Parathyroid adenoma (tissue), 2 donors: Measurements from ENCODE around the gene MYCBPAP.
A peak's percentile ranks its signal among the peaks of the same experiment; 100 is the strongest.

Experiments
- H2AFZ ChIP-seq: fragments of 300-600 bp; sonication (generic); one replicate; pipeline ENCODE4 v1.7.0; 2017; ENCODE audit warnings: antibody characterized with exemption, mild to moderate bottlenecking
- H3K27ac ChIP-seq: fragments of 300-600 bp; sonication (generic); one replicate; pipeline ENCODE4 v1.7.0; 2017
- H3K27me3 ChIP-seq: fragments of 300-600 bp; sonication (generic); one replicate; pipeline ENCODE4 v1.7.0; 2017; ENCODE audit warnings: low read length; ENCODE audit not compliant: control insufficient read depth, insufficient read depth
- H3K36me3 ChIP-seq: fragments of 300-600 bp; sonication (generic); one replicate; pipeline ENCODE4 v1.7.0; 2017; ENCODE audit warnings: low read length; ENCODE audit not compliant: control insufficient read depth, insufficient read depth
- H3K4me1 ChIP-seq: fragments of 300-600 bp; sonication (generic); one replicate; pipeline ENCODE4 v1.7.0; 2017; ENCODE audit warnings: control low read depth
- H3K4me2 ChIP-seq: fragments of 300-600 bp; sonication (generic); one replicate; pipeline ENCODE4 v1.7.0; 2017; ENCODE audit warnings: low read length
- H3K4me3 ChIP-seq: fragments of 300-600 bp; sonication (generic); one replicate; pipeline ENCODE4 v1.7.0; 2017; ENCODE audit warnings: low read depth, low read length
- H3K79me2 ChIP-seq: fragments of 300-600 bp; sonication (generic); one replicate; pipeline ENCODE4 v1.7.0; 2017; ENCODE audit warnings: control low read depth
- H3K9ac ChIP-seq: fragments of 300-600 bp; sonication (generic); one replicate; pipeline ENCODE4 v1.7.0; 2017; ENCODE audit warnings: mild to moderate bottlenecking
- H3K9me3 ChIP-seq: fragments of 300-600 bp; sonication (generic); one replicate; pipeline ENCODE4 v1.7.0; 2017; ENCODE audit warnings: low read length; ENCODE audit not compliant: control insufficient read depth
- CTCF ChIP-seq: fragments of 300-600 bp; sonication (generic); IDR thresholded peaks from one replicate; pipeline ENCODE4 v1.7.0; 2017; ENCODE audit warnings: antibody characterized with exemption, mild to moderate bottlenecking
- donor health status: primary hyperparathyroidism.

MYCBPAP gene

DNA sequence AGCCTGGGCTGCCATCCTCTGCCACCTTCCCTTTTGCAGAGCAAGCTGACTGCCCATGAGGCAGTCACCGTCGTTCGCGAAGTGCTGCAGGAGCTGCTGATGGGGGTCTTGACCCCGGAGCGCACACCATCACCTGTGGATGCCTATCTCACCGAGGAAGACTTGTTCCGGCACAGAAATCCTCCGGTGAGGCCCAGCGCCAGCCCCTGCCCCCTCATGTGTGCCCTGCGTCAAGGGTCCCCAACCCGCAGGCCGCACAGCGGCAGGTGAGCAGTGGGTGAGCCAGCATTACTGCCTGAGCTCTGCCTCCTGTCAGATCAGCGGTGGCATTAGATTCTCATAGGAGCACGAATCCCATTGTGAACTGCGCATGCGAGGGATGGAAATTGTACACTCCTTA lies 16.6 kb downstream of the MYCBPAP start:
- H3K4me3 ChIP-seq, result no peak overlapping the region
- no peak overlapping the region for H3K4me2 ChIP-seq
- H3K36me3 ChIP-seq, result no peaks in the 10 kb centered on the region
- no peak overlapping the region for H3K27ac ChIP-seq
- no peaks in the 10 kb centered on the region for H3K27me3 ChIP-seq
- no peak overlapping the region for H2AFZ ChIP-seq
- TF ChIP-seq CTCF, result no peak
- H3K9ac ChIP-seq, result no peak overlapping the region
- H3K4me1 ChIP-seq, result no peaks in the 10 kb centered on the region
- H3K79me2 ChIP-seq, result no peaks in the 10 kb centered on the region
- H3K9me3 ChIP-seq, result no peaks in the 10 kb centered on the region

- TF ChIP-seq CTCF, result no peak
- Histone ChIP-seq H3K4me3 (no peak overlapping the region), H3K36me3 (no peaks in the 10 kb centered on the region), H3K27ac (no peak overlapping the region), H3K9me3 (no peaks in the 10 kb centered on the region), H3K79me2 (no peaks in the 10 kb centered on the region), H2AFZ (no peak overlapping the region), H3K4me1 (peaks cover 13% of the 10 kb centered on the region), H3K4me2 (no peak overlapping the region), H3K9ac (no peak overlapping the region), H3K27me3 (no peaks in the 10 kb centered on the region)
Observed at GRCh38 chr17:50527155-50527762, 19.0 kb downstream of the MYCBPAP start.

GRCh38 chr17:50527949-50528474 lies 19.8 kb downstream of the MYCBPAP start:
- no peak overlapping the region for H3K4me2 ChIP-seq
- H3K79me2 ChIP-seq, result no peaks in the 10 kb centered on the region
- TF ChIP-seq CTCF, result no peak
- H3K4me3 ChIP-seq, result no peak overlapping the region
- H3K36me3 ChIP-seq, result no peaks in the 10 kb centered on the region
- H3K9ac ChIP-seq, result no peak overlapping the region
- no peak overlapping the region for H2AFZ ChIP-seq
- no peaks in the 10 kb centered on the region for H3K27me3 ChIP-seq
- H3K9me3 ChIP-seq, result no peaks in the 10 kb centered on the region
- H3K27ac ChIP-seq, result no peak overlapping the region
- peaks cover 13% of the 10 kb centered on the region for H3K4me1 ChIP-seq

DNA sequence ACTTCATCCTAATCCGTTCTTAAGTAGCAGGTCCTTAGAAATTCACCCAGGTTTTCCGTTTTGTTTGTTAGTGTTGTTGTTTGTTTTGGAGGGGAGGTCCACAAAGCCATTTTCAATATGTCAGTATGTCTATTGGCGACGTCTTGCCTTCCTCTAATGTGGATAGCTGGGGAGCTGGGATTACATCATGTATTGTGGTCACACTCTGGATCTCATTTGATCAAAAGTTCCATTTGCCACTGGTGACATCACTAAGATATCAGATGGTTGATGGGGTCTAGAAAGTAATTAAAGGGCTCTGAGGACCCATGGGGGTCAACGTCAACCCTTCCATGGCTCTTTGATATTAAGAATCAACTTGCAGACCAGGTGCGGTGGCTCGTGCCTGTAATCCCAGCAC lies 21.6 kb downstream of the MYCBPAP start:
- H3K27me3 ChIP-seq, result no peaks in the 10 kb centered on the region
- TF ChIP-seq CTCF, result no peak
- no peak overlapping the region for H3K4me3 ChIP-seq
- no peak overlapping the region for H3K27ac ChIP-seq
- no peak overlapping the region for H2AFZ ChIP-seq
- H3K9ac ChIP-seq, result no peak overlapping the region
- peaks cover 19% of the 10 kb centered on the region for H3K4me1 ChIP-seq
- no peaks in the 10 kb centered on the region for H3K9me3 ChIP-seq
- no peak overlapping the region for H3K4me2 ChIP-seq
- H3K36me3 ChIP-seq, result no peaks in the 10 kb centered on the region
- H3K79me2 ChIP-seq, result no peaks in the 10 kb centered on the region

GRCh38 chr17:50531428-50532025 lies 23.3 kb downstream of the MYCBPAP start:
- no peaks in the 10 kb centered on the region for H3K36me3 ChIP-seq
- peaks cover 29% of the 10 kb centered on the region for H3K4me1 ChIP-seq
- no peak for TF ChIP-seq CTCF
- peak overlapping the region; percentile 7 for H3K4me2 ChIP-seq
- H3K9ac ChIP-seq, result no peak overlapping the region
- H2AFZ ChIP-seq, result peak overlapping the region; percentile 73
- no peaks in the 10 kb centered on the region for H3K27me3 ChIP-seq
- no peaks in the 10 kb centered on the region for H3K9me3 ChIP-seq
- peak overlapping the region; percentile 97 for H3K27ac ChIP-seq
- H3K4me3 ChIP-seq, result no peak overlapping the region
- peaks cover 14% of the 10 kb centered on the region for H3K79me2 ChIP-seq
